Natural killer cell (primary cell): Measurements from ENCODE around the gene TXNDC17. TPM values are rescaled to one million over a fixed set of nuclear protein-coding genes. Genes with fewer than 3 reads are reported as not detected.

Source experiments
- ATAC-seq, 3 donors: fragments of 150-1000 bp in 2 of 3; fragments of 200-7000 bp in 1 of 3; cut with Tn5 transposase; 1 replicate in 1 of 3; 2 replicates in 2 of 3; pipeline ENCODE4 v1.10.0; 2021; ENCODE audit warnings: mild to moderate bottlenecking in 2 of 3, moderate library complexity in 2 of 3
- DNase-seq, 2 donors: peaks; one replicate each; pipeline versions ENCODE4 v3.0.0 to v3.0.0-alpha.2; 2013 to 2021; ENCODE audit warnings: mixed read lengths in 1 of 2
- H3K27ac ChIP-seq: one replicate; pipeline ENCODE4 v1.5.1; 2013; ENCODE audit warnings: mild to moderate bottlenecking, low read length
- H3K27me3 ChIP-seq: one replicate; pipeline ENCODE4 v1.6.1; 2013; ENCODE audit warnings: low read length; ENCODE audit not compliant: control insufficient read depth, insufficient read depth
- H3K36me3 ChIP-seq: one replicate; pipeline ENCODE4 v1.6.1; 2013; ENCODE audit warnings: low read length; ENCODE audit not compliant: control insufficient read depth, insufficient read depth
- H3K4me1 ChIP-seq: one replicate; pipeline ENCODE4 v1.6.1; 2013; ENCODE audit warnings: low read length; ENCODE audit not compliant: control insufficient read depth, insufficient read depth
- H3K4me3 ChIP-seq: one replicate; pipeline ENCODE4 v1.5.1; 2013; ENCODE audit warnings: low read length
- H3K9me3 ChIP-seq: one replicate; pipeline ENCODE4 v1.6.1; 2013; ENCODE audit warnings: low read length; ENCODE audit not compliant: control insufficient read depth, insufficient read depth
- H3K27ac Mint-ChIP-seq, 2 donors: one replicate each; pipeline ENCODE4 v1.8.0; 2022; ENCODE audit warnings: mild to moderate bottlenecking in 2 of 2, mixed read lengths in 2 of 2, moderate library complexity in 1 of 2
- H3K27me3 Mint-ChIP-seq, 2 donors: one replicate each; pipeline ENCODE4 v1.8.0; 2022; ENCODE audit warnings: low read depth in 2 of 2, mixed read lengths in 2 of 2
- H3K36me3 Mint-ChIP-seq: one replicate; pipeline ENCODE4 v1.8.0; 2022; ENCODE audit warnings: mixed read lengths
- H3K4me1 Mint-ChIP-seq, 2 donors: one replicate each; pipeline ENCODE4 v1.8.0; 2022; ENCODE audit warnings: mixed read lengths in 2 of 2
- H3K4me3 Mint-ChIP-seq: one replicate; pipeline ENCODE4 v1.8.0; 2022; ENCODE audit warnings: mild to moderate bottlenecking, moderate library complexity, mixed read lengths
- H3K9me3 Mint-ChIP-seq, 2 donors: one replicate each; pipeline ENCODE4 v1.8.0; 2022; ENCODE audit warnings: mixed read lengths in 2 of 2
- WGBS: methylation state at CpG from one replicate; pipeline ENCODE4 v1.1.7; 2013; ENCODE audit warnings: missing lambda C conversion rate; ENCODE audit not compliant: insufficient coverage; 5-methylcytosine and 5-hydroxymethylcytosine counted together
- intact Hi-C: fragments of 100-400 bp; cut with micrococcal nuclease; formaldehyde crosslinking; loops from one replicate; pipeline ENCODE4 v1.14.2; 2022
- total RNA-seq, 4 donors: library from RNA; stranded (reverse); fragments of 120-200 nt in 1 of 4; gene quantifications; one replicate each; pipeline versions ENCODE4 v1.2.3 to v1.2.4, GENCODE V29; 2013 to 2022
- TF ChIP-seq, protein P1 (sequence below): fragments of 200-600 bp; IDR thresholded peaks from one replicate; pipeline ENCODE4 v1.8.0; 2022; ENCODE audit warnings: antibody characterized with exemption

Gene TXNDC17
- total RNA-seq, 3 donors from 2014 or later (not counting 1 experiment from before 2014, with no cell fraction given) = 15.2 to 15.7 (median 15.4) TPM

DNA sequence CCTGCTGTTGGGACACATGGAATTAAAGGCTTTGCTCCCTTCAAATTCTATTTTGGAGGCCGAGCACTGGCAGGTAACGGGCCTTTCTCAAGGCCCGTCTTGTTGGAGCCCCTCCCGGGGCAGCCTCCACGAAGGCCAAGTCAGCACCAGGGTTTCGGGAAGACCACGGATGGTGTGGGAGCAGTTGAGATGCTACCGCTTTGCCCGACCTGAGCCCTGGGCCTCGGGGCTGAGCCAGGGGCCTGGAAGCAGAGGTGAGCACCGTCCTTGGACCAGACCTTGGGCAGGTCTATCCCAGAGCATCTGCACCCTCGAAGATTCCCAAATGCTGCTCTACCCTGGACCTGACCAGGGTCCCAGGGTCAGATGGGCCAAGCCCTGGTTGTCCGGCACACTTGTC is 33.7 kb downstream of the TXNDC17 start:
- no peaks in the 10 kb centered on the region for H3K9me3 Mint-ChIP-seq
- peaks cover 32 to 35% of the 10 kb centered on the region in 2 donors for H3K27me3 Mint-ChIP-seq
- no peak for ATAC-seq
- Histone ChIP-seq H3K27ac (no peak overlapping the region), H3K4me3 (no peak overlapping the region), H3K27me3 (peaks cover 12% of the 10 kb centered on the region), H3K9me3 (no peaks in the 10 kb centered on the region), H3K36me3 (no peaks in the 10 kb centered on the region), H3K4me1 (peaks cover 15% of the 10 kb centered on the region)
- TF ChIP-seq, protein P1, sequence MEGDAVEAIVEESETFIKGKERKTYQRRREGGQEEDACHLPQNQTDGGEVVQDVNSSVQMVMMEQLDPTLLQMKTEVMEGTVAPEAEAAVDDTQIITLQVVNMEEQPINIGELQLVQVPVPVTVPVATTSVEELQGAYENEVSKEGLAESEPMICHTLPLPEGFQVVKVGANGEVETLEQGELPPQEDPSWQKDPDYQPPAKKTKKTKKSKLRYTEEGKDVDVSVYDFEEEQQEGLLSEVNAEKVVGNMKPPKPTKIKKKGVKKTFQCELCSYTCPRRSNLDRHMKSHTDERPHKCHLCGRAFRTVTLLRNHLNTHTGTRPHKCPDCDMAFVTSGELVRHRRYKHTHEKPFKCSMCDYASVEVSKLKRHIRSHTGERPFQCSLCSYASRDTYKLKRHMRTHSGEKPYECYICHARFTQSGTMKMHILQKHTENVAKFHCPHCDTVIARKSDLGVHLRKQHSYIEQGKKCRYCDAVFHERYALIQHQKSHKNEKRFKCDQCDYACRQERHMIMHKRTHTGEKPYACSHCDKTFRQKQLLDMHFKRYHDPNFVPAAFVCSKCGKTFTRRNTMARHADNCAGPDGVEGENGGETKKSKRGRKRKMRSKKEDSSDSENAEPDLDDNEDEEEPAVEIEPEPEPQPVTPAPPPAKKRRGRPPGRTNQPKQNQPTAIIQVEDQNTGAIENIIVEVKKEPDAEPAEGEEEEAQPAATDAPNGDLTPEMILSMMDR = no peak
- no peaks in the 10 kb centered on the region for H3K36me3 Mint-ChIP-seq
- H3K4me3 Mint-ChIP-seq = no peak overlapping the region
- 95% methylated on average over 13 of the region's 13 CpGs for WGBS
- DNase-seq = no peak
- no peak overlapping the region for H3K27ac Mint-ChIP-seq
- peaks cover 8 to 14% of the 10 kb centered on the region in 2 donors for H3K4me1 Mint-ChIP-seq
- intact Hi-C loops = no loop called here

DNA sequence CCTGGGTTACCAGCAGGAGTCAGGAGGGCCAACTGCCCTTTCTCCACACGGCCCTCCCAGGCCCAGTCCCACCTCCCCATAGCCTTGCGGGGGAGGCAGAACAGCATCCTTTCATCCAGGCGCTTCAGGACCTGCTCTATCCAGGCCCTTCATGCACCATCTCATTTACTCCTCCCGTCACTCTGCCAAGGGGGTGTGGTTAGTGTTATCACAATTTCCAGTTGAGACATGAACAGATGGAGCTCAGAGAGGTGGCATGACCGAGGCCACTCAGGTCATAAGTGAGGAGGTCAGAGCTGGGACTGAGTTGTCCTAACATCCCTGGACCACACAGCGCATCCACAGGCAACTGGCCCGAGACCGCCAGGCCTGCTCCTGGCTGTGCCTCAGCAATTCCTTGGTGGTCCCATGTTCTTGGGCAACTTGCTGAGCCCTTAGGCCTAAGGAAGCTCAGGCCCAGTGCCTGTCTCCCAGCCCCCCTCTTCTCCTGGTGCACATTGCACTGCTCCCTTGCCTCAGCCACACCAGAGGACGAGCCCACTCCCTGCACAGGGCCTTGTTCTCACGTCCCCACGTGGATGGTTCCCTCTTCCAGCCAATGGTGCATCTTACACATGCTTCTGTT is 34.5 kb downstream of the TXNDC17 start:
- H3K4me1 ChIP-seq = peaks cover 15% of the 10 kb centered on the region
- DNase-seq = no peak
- Mint-ChIP-seq H3K27me3 (peaks cover 30 to 38% of the 10 kb centered on the region in 2 donors), H3K36me3 (no peaks in the 10 kb centered on the region), H3K4me3 (no peak overlapping the region), H3K9me3 (no peaks in the 10 kb centered on the region), H3K4me1 (peaks cover 8 to 14% of the 10 kb centered on the region in 2 donors), H3K27ac (no peak overlapping the region)
- peaks cover 12% of the 10 kb centered on the region for H3K27me3 ChIP-seq
- H3K36me3 ChIP-seq = no peaks in the 10 kb centered on the region
- no peaks in the 10 kb centered on the region for H3K9me3 ChIP-seq
- H3K27ac ChIP-seq = no peak overlapping the region
- intact Hi-C loops = no loop called here
- TF ChIP-seq, protein P1 = no peak
- no peak for ATAC-seq
- no peak overlapping the region for H3K4me3 ChIP-seq
- 79% methylated on average over 10 of the region's 11 CpGs for WGBS

DNA sequence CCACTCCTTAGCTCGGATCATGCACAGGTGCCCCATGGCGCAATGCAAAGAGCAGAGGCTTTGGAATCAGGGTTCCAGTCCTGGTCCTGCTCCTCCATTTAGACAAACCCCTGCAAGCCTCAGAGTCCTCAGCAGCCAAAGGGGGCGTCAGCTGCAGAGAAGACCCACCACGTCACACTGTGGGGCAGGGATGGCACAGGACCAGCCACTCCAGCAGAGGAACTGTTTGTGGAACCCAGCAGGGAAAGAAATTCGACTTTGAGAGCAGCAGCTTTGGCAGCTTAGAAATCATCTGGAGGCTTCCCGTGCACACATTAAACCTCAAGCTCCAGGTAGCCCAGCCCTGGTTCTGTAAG is 35.9 kb downstream of the TXNDC17 start:
- no peak for DNase-seq
- H3K4me3 ChIP-seq = no peak overlapping the region
- H3K9me3 Mint-ChIP-seq = no peaks in the 10 kb centered on the region
- H3K36me3 Mint-ChIP-seq = no peaks in the 10 kb centered on the region
- no peaks in the 10 kb centered on the region for H3K36me3 ChIP-seq
- intact Hi-C loops = no loop called here
- 72% methylated on average over 6 of the region's 6 CpGs for WGBS
- H3K4me1 Mint-ChIP-seq = peaks cover 8 to 14% of the 10 kb centered on the region in 2 donors
- H3K27me3 Mint-ChIP-seq = peaks cover 34 to 52% of the 10 kb centered on the region in 2 donors
- peaks cover 15% of the 10 kb centered on the region for H3K4me1 ChIP-seq
- no peak overlapping the region for H3K27ac Mint-ChIP-seq
- TF ChIP-seq, protein P1 = no peak
- H3K27me3 ChIP-seq = peaks cover 12% of the 10 kb centered on the region
- no peaks in the 10 kb centered on the region for H3K9me3 ChIP-seq
- ATAC-seq = no peak
- H3K4me3 Mint-ChIP-seq = no peak overlapping the region
- no peak overlapping the region for H3K27ac ChIP-seq
